Fibroblast of pulmonary artery (primary cell): ENCODE results near the gene CRYBA2.

Source experiments
- DNase-seq: peaks from one replicate; pipeline ENCODE4 v3.0.0-alpha.2; 2010; ENCODE audit warnings: low read depth
- H3K4me3 ChIP-seq: replicated peaks from 2 replicates; pipeline ENCODE4 v1.5.1; 2011; ENCODE audit warnings: low read depth, mild to moderate bottlenecking, control low read depth, low read length, moderate library complexity
- CTCF ChIP-seq: IDR thresholded peaks from 2 replicates; pipeline ENCODE4 v1.5.1; 2011; ENCODE audit warnings: mild to moderate bottlenecking, control low read depth, low read length, inconsistent platforms; ENCODE audit errors: missing control alignments

Gene CRYBA2

DNA sequence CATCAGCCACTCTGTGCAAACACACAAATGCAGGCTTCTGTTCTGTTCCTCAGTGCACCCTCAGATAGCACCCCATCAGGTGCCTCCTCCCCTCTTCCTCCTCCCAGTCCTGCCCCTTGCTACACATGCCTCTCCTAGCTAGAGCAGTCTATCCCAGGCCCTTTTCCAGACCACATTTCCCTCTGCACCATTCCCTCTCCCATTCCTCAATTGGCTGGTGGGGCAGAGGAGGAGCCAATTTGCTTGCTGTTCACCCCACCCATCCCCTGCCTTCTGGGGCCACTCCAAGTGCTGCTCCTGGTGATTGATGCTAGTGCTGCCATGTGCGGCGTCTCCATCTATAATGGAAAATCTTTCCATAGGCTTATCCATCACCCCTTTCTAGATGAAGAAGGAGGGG lies 42.7 kb upstream of the CRYBA2 start:
- no peak for DNase-seq
- no peak for TF ChIP-seq CTCF
- H3K4me3 ChIP-seq, result no peak overlapping the region

- H3K4me3 ChIP-seq, result no peak overlapping the region
- no peak for DNase-seq
- no peak for TF ChIP-seq CTCF
Measured at GRCh38 chr2:219034823-219035222, 41.6 kb upstream of the CRYBA2 start.

DNA sequence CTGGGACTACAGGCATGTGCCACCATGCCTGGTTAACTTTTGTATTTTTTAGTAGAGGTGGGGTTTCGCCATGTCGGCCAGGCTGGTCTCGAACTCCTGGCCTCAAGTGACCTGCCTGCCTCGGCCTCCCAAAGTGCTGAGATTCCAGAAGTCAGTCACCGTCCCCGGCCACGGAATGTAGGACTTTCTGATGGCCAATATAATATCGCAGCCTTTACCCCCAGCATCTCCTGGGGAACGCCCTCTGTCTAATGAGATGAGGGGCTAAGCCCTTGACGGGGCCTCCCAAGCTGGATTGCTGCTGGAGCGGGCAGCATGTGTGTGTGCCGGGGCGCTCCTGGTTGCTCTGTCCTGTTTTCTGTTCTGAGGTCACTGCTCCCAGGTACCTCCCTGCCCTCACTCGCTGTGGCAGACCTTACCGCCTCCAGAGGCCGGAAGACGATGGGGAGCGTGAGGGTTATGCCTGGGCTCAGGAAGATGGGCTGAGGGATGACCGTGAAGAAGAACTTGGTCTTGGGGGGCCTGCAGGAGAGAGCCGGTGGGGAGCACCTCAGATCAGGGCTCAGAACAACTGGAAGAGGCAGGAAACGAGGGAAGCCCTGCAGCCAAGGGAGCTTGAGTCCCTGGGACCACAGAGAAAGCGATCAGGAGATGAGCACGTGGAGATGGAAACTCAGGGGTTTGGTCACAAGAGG lies 39.0 kb upstream of the CRYBA2 start:
- no peak overlapping the region for H3K4me3 ChIP-seq
- TF ChIP-seq CTCF, result no peak
- DNase-seq, result no peak

DNA sequence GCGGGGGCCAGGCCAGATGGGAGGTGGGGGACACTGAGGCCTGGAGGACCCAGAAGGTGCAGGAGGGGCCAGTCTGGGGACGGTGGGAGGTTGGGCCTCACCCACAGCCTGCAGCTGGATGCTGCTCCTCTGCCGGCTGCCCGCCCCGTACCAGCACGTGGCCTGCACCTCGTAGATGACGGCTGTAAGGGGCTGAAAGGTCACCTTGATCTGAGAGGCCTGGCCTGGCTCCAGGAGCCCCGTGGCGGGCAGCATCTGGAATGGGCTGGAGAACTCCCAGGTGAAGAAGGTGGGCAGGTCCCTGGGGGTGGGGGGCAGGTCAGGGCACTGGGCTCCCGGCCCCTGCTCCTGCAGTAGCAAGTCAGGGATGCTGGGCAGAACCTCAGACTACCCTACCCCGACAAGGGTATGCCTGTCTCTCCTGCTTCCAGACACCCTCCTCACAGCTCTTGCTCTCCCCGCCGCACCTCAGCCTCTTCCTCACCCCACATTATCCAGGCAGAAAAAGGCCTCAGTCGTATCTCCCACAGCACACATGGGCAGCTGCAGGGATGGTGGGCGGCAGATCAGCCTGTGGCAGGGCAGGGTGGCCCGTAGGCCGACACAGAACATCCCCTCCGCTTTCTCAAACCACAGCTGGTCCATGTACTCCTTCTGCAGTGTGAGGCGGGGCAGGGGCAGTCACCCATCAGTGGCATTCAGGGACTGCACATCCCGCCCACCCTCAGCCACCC lies 38.0 kb upstream of the CRYBA2 start:
- no peak overlapping the region for H3K4me3 ChIP-seq
- DNase-seq, result no peak
- TF ChIP-seq CTCF, result no peak

DNA sequence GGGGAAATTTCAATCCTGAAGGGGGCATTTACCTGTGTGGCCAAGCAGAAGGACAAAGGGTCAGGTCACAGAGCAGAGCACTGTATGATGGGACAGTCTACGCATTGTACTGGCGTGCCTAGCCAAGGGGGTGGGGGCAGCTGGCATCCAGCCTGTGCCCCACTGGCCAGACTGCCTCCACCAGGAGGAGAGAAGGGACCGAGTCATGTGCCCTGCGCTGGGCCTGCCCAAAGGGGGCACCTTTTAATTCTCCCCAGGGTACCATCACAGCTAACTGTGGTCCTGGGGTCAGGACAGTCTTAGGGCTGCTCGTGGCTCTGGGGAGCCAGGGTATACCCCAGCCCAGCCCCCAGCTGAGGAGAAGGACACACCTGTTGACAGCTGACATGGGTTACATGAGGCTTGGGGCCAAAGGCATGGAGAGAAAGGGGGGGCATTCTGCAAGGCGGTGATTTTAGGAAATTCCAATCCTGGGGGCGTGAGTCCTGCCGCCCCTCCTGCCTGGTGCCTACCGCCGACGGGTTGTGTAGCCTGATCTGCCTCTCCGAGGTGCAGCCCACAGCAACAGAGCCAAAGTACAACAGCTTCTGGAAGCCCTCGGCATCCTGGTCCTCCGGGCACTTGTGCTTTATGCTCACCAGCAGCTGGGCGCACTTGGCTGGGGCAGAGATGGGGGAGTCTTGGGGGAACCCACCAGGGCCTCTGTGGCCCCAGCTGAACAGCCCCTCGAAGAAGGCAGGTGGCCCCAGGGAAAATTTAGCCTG lies 37.1 kb upstream of the CRYBA2 start:
- DNase-seq, result no peak
- H3K4me3 ChIP-seq, result no peak overlapping the region
- TF ChIP-seq CTCF, result no peak

GRCh38 chr2:219029829-219030165 lies 36.6 kb upstream of the CRYBA2 start:
- peak; percentile 91 for TF ChIP-seq CTCF
- no peak overlapping the region for H3K4me3 ChIP-seq
- peak; percentile 79 for DNase-seq
